WTC11 (cell line): ENCODE results near the gene TMEM198. TPM values are rescaled to one million over a fixed set of nuclear protein-coding genes. Genes with fewer than 3 reads are reported as not detected.

Experiments used
- ATAC-seq: fragments of 200-7000 bp; cut with Tn5 transposase; 2 replicates; pipeline ENCODE4 v1.10.0; 2021; ENCODE audit warnings: mild to moderate bottlenecking, moderate library complexity
- CTCF ChIA-PET: fragments of 300-600 bp; sonication (Branson Sonifier 250); formaldehyde crosslinking; loops from one replicate; lab custom pipeline; 2021; ENCODE audit warnings: antibody characterized with exemption; lab: Charles Lee
- POLR2A ChIA-PET: fragments of 350-600 bp; sonication (Branson Sonifier 250); formaldehyde crosslinking; loops from one replicate; lab custom pipeline; 2021; ENCODE audit warnings: antibody characterized with exemption; lab: Charles Lee
- DNase-seq: peaks from one replicate; pipeline ENCODE4 v3.0.0; 2021; ENCODE audit warnings: low spot score
- H3K27ac Mint-ChIP-seq: 2 replicates; pipeline ENCODE4 v1.8.0; 2021; ENCODE audit warnings: mixed read lengths
- H3K27me3 Mint-ChIP-seq: 2 replicates; pipeline ENCODE4 v1.8.0; 2021; ENCODE audit warnings: low read depth, mild to moderate bottlenecking, moderate library complexity, mixed read lengths
- H3K36me3 Mint-ChIP-seq: 2 replicates; pipeline ENCODE4 v1.8.0; 2021; ENCODE audit warnings: mixed read lengths
- H3K4me1 Mint-ChIP-seq: 2 replicates; pipeline ENCODE4 v1.8.0; 2022; ENCODE audit warnings: mixed read lengths
- H3K4me3 Mint-ChIP-seq: 2 replicates; pipeline ENCODE4 v1.8.0; 2021; ENCODE audit warnings: mild to moderate bottlenecking, moderate library complexity, mixed read lengths
- H3K9me3 Mint-ChIP-seq: 2 replicates; pipeline ENCODE4 v1.8.0; 2021; ENCODE audit warnings: mixed read lengths
- CBFB ChIP-seq: sonication (generic); formaldehyde crosslinking; IDR thresholded peaks from 2 replicates; pipeline ENCODE4 v1.8.1; 2022; ENCODE audit warnings: mild to moderate bottlenecking, low read depth, missing genetic modification reagents
- E2F1 ChIP-seq: sonication (generic); formaldehyde crosslinking; IDR thresholded peaks from 2 replicates; pipeline ENCODE4 v1.8.0; 2022; ENCODE audit warnings: mild to moderate bottlenecking, missing genetic modification reagents
- E2F5 ChIP-seq: sonication (generic); formaldehyde crosslinking; IDR thresholded peaks from 2 replicates; pipeline ENCODE4 v1.8.1; 2022; ENCODE audit warnings: mild to moderate bottlenecking, moderate library complexity, missing genetic modification reagents
- EMX1 ChIP-seq: fragments of 250-450 bp; sonication (Bioruptor Pico); IDR thresholded peaks from 2 replicates; pipeline ENCODE4 v1.8.0; 2021; ENCODE audit warnings: mild to moderate bottlenecking
- ERG ChIP-seq: fragments of 250-450 bp; sonication (Bioruptor Pico); IDR thresholded peaks from 2 replicates; pipeline ENCODE4 v1.8.0; 2021; ENCODE audit warnings: mild to moderate bottlenecking
- FOXP1 ChIP-seq: sonication (generic); formaldehyde crosslinking; IDR thresholded peaks from 2 replicates; pipeline ENCODE4 v1.8.0; 2022; ENCODE audit warnings: missing genetic modification reagents, mild to moderate bottlenecking, moderate library complexity, borderline replicate concordance
- GABPB1 ChIP-seq: sonication (generic); formaldehyde crosslinking; IDR thresholded peaks from 2 replicates; pipeline ENCODE4 v1.8.1; 2023; ENCODE audit warnings: mild to moderate bottlenecking, missing genetic modification reagents
- GRHL2 ChIP-seq: fragments of 250-450 bp; sonication (Bioruptor Pico); IDR thresholded peaks from 2 replicates; pipeline ENCODE4 v1.8.0; 2022; ENCODE audit warnings: mild to moderate bottlenecking, moderate library complexity; ENCODE audit not compliant: insufficient replicate concordance, severe bottlenecking
- IRF1 ChIP-seq: sonication (generic); formaldehyde crosslinking; IDR thresholded peaks from 2 replicates; pipeline ENCODE4 v1.8.0; 2023; ENCODE audit warnings: missing genetic modification reagents
- NFE2L1 ChIP-seq: sonication (generic); formaldehyde crosslinking; IDR thresholded peaks from 2 replicates; pipeline ENCODE4 v1.8.1; 2023; ENCODE audit warnings: missing genetic modification reagents
- PRDM15 ChIP-seq: sonication (generic); formaldehyde crosslinking; IDR thresholded peaks from 2 replicates; pipeline ENCODE4 v1.8.0; 2022; ENCODE audit warnings: missing genetic modification reagents
- SMAD3 ChIP-seq: sonication (generic); formaldehyde crosslinking; IDR thresholded peaks from 2 replicates; pipeline ENCODE4 v1.8.0; 2022; ENCODE audit warnings: missing genetic modification reagents, mild to moderate bottlenecking, borderline replicate concordance
- SOX15 ChIP-seq: fragments of 250-450 bp; sonication (Bioruptor Pico); IDR thresholded peaks from 2 replicates; pipeline ENCODE4 v1.9.0; 2021; ENCODE audit warnings: mild to moderate bottlenecking
- TP53 ChIP-seq: sonication (generic); formaldehyde crosslinking; IDR thresholded peaks from 2 replicates; pipeline ENCODE4 v1.8.1; 2023; ENCODE audit warnings: mild to moderate bottlenecking, missing genetic modification reagents
- USF2 ChIP-seq: sonication (generic); formaldehyde crosslinking; IDR thresholded peaks from 2 replicates; pipeline ENCODE4 v1.8.1; 2023; ENCODE audit warnings: mild to moderate bottlenecking, missing genetic modification reagents, moderate library complexity
- ZBTB21 ChIP-seq: sonication (generic); formaldehyde crosslinking; IDR thresholded peaks from 2 replicates; pipeline ENCODE4 v1.8.1; 2023; ENCODE audit warnings: mild to moderate bottlenecking, missing genetic modification reagents, borderline replicate concordance
- ZNF263 ChIP-seq: sonication (generic); formaldehyde crosslinking; IDR thresholded peaks from 2 replicates; pipeline ENCODE4 v1.8.1; 2022; ENCODE audit warnings: low read depth, mild to moderate bottlenecking, moderate library complexity, missing genetic modification reagents
- ZNF281 ChIP-seq: sonication (generic); formaldehyde crosslinking; IDR thresholded peaks from 2 replicates; pipeline ENCODE4 v1.8.0; 2023; ENCODE audit warnings: mild to moderate bottlenecking, missing genetic modification reagents
- ZNF671 ChIP-seq: fragments of 250-450 bp; sonication (Bioruptor Pico); IDR thresholded peaks from 2 replicates; pipeline ENCODE4 v1.8.0; 2021; ENCODE audit warnings: mild to moderate bottlenecking
- total RNA-seq: library from RNA; stranded (reverse); gene quantifications from 3 replicates; pipeline ENCODE4 v1.2.3, GENCODE V29; 2021

Gene TMEM198
- total RNA-seq, 1 experiment from 2014 or later, result 7.1 TPM

GRCh38 chr2:219578811-219579613 lies 35.2 kb downstream of the TMEM198 start (continued):
- TF ChIP-seq ZNF263 (no peak), CBFB (CRISPR knock-in tag) (no peak), ZNF671 (CRISPR knock-in tag) (no peak), E2F5 (CRISPR knock-in tag) (no peak), ZBTB21 (no peak)

- ChIA-PET POLR2A (no interaction called here), CTCF (interaction anchor here (4.9 kb wide), 1 partner anchor 20 kb away, joined by 44 read pairs; no protein-coding TSS in a partner anchor)
- no peak for DNase-seq
- TF ChIP-seq FOXP1 (CRISPR knock-in tag), result no peak
- TF ChIP-seq E2F1 (CRISPR knock-in tag), result no peak
- no peak for TF ChIP-seq SOX15 (CRISPR knock-in tag)
- no peak for TF ChIP-seq ERG
- no peak for TF ChIP-seq GRHL2 (CRISPR knock-in tag)
- no peak for TF ChIP-seq USF2 (CRISPR knock-in tag)
- no peak for TF ChIP-seq IRF1
- no peak for TF ChIP-seq ZNF281 (CRISPR knock-in tag)
- no peak for TF ChIP-seq NFE2L1 (CRISPR knock-in tag)
- TF ChIP-seq GABPB1 (CRISPR knock-in tag), result no peak
- no peak for TF ChIP-seq SMAD3
- TF ChIP-seq TP53 (CRISPR knock-in tag), result no peak
- TF ChIP-seq PRDM15 (CRISPR knock-in tag), result no peak
- no peak for TF ChIP-seq EMX1 (CRISPR knock-in tag)
- Mint-ChIP-seq H3K27ac (no peak overlapping the region), H3K36me3 (no peaks in the 10 kb centered on the region), H3K27me3 (peaks cover 26% of the 10 kb centered on the region), H3K9me3 (no peaks in the 10 kb centered on the region), H3K4me3 (no peak overlapping the region), H3K4me1 (peaks cover 31% of the 10 kb centered on the region)
- ATAC-seq, result no peak
These were observed 37.5 kb downstream of the TMEM198 start for GRCh38 chr2:219581346-219581745.
